ENCODE results near the gene C20orf144.

The C20orf144 gene

GRCh38 chr20:33650111-33650752, 11.9 kb upstream of the C20orf144 start:
- DNase-seq (ENCODE audit: low read depth in 2 of 2): no peak

- DNase-seq (ENCODE audit: low read depth in 2 of 2): no peak
These were observed 11.2 kb upstream of the C20orf144 start for GRCh38 chr20:33650753-33651561.

- no peak for DNase-seq (ENCODE audit: low read depth in 2 of 2)
These were observed 10.5 kb upstream of the C20orf144 start for GRCh38 chr20:33651562-33652048.

DNA sequence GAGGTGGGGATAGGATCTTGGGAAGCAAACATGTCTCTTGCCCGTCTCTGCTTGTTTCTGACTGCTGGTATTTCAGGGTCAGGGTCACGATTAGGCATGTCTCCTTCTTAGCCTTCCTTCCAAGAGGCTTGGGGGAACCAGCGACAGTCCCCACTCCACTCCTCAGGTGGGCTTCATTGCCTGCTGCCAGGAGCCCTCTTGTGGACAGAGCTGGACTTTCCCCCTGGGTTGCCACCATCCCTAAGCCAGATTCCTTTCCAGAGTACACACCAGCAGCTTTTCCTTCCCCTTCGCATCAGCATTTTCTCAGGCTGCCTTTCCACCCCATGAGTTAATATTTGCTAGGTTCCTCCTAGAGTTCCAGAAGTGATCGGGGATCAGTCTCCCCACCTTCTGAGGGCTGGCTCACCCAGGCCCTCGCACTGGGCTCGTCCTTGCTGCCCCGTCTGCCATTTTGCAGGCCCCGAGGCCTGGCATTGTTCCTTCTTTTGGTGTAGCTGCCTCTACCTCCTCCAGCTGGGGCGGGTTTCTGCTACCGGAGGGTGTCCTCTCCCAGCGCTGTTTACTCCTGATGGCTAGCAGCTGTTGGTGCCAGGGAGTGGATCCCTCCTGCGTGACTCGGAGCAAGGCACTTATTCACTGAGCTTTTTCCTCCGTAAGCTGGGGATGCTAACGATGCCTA, 8.8 kb upstream of the C20orf144 start:
- peak in 1 of 2 donors; percentile 23 for DNase-seq (ENCODE audit: low read depth in 2 of 2)

DNA sequence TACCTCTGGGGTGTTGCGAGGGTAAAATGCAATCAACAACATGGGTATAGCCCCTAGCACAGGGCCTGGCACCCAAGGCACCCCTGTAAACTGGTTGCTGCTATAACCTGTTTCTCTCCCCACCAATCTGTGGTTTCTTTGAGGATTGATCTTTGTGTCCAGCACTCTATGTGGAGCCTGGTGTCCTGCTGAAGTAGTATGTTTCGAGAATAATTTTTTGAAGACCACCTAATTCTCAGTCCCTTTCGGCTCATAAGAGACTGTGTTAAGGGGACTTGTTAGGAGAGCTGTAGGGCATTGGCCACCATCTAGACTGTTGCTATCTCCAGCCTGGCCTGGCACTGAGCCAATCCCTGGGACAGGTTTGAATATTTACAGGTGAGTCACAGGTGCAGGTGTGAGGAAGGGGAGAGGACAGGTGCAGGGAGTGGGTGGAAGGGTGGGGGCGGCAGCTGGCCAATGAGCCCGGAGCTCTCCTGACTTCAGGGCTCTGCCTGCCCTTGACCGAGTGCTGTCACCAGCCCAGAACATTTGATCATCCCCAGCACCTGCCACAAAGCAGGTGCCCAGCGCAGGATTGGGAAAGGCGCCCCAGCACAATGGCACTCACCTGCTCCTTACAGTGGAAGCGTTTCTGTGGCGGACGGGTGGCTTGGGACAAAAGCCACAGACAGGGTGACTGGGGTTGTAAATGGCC, 8.1 kb upstream of the C20orf144 start:
- DNase-seq (ENCODE audit: low read depth in 2 of 2): no peak

DNA sequence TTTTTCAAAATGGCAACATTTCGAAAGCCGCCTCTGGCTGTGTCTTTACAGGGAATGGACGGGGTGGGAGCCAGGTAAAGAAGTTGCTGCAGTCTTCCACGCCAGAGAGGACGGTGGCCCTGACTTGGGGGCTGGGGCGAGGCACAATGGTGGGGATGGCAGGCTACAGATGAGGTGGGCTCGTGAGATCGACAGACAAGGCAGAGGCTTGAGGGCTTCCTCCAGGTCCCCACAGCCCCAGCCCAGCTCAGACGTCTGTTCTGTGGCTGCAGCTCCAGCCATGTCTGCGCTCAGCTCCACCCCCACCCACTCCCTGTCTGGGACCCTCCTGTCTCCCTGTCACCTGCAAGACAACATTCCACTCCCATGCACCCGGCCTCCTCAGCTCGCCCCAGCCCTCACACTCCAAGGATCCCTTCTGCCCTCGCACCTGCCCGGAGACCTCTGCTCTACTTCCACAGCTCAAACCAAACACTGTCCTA, 7.4 kb upstream of the C20orf144 start:
- DNase-seq (ENCODE audit: low read depth in 2 of 2): no peak

DNA sequence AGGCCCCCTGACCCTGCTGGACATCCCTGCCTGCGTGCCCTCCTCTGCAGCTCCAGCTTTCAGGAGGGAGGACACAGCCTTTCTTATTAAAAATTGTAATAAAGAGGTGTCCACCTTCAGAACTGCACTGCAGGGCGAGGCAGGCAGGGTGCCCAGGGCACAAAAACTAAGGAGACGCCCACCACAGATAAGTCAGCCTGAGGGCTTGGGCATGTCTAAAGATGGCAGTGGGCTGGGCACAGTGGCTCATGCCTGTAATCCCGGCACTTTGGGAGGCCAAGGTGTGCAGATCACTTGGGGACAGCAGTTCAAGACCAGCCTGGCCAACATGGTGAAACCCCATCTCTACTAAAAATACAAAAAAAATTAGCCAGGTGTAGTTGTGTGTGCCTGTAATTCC, 7.0 kb upstream of the C20orf144 start:
- no peak for DNase-seq (ENCODE audit: low read depth in 2 of 2)

GRCh38 chr20:33656010-33656782, 5.9 kb upstream of the C20orf144 start:
- no peak for DNase-seq (ENCODE audit: low read depth in 2 of 2)

GRCh38 chr20:33656783-33657703, 5.1 kb upstream of the C20orf144 start:
- DNase-seq (ENCODE audit: low read depth in 2 of 2): no peak

GRCh38 chr20:33657704-33658095, 4.4 kb upstream of the C20orf144 start:
- DNase-seq (ENCODE audit: low read depth in 2 of 2): no peak

- no peak for DNase-seq (ENCODE audit: low read depth in 2 of 2)
These were observed 3.6 kb upstream of the C20orf144 start for GRCh38 chr20:33658510-33658909.

DNA sequence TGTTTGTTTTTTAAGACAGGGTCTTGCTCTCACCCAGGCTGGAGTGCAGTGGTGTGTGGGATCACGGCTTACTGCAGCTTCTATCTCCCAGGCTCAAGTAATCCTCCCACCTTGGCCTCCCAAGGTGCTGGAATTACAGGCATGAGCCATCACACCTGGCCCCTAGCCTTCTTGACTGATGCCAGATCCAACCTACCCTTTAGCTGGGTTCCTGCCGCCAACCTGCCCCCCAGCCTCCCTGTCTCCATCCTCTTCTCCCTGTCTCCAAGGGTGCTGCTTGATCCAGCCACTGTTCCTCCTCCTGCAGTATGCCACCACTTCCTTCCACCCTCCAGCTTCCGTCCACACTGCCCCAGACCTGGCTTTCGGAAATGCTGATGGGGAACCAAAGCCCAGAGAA, 3.2 kb upstream of the C20orf144 start:
- no peak for DNase-seq (ENCODE audit: low read depth in 2 of 2)

GRCh38 chr20:33659341-33660034, 2.6 kb upstream of the C20orf144 start:
- DNase-seq (ENCODE audit: low read depth in 2 of 2): no peak

GRCh38 chr20:33660035-33660684, 2.0 kb upstream of the C20orf144 start:
- DNase-seq (ENCODE audit: low read depth in 2 of 2): no peak

DNA sequence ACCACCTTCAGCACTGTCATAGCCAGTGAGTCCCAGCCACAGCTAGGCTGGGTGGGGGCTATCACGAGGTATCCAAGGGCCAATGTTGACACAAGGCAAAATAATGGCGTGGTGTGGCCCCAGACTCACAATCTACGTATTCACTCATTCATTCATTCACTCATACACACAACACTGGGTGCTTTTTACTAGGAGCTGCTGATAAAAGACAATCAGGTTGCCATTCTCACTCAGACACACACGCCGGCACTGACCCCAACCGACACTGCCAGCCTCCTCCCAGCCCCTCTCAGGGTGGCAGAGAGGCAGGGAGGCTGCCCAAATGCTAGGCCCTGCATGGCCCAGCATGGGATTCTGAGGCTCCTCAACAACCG, 1.5 kb upstream of the C20orf144 start:
- no peak for DNase-seq (ENCODE audit: low read depth in 2 of 2)

GRCh38 chr20:33663161-33664084, 1.3 kb downstream of the C20orf144 start:
- peak; percentile 44 to 81 for DNase-seq (ENCODE audit: low read depth in 2 of 2)

GRCh38 chr20:33664085-33664761, 2.1 kb downstream of the C20orf144 start:
- DNase-seq (ENCODE audit: low read depth in 2 of 2): no peak

Measured in stimulated activated CD8-positive, alpha-beta memory T cell treated with anti-CD3 and anti-CD28 coated beads, Interleukin-7, amount 100 ng/mL, for 4 hours (primary cell).